ENCODE data around the gene CBX2.

CBX2 gene

DNA sequence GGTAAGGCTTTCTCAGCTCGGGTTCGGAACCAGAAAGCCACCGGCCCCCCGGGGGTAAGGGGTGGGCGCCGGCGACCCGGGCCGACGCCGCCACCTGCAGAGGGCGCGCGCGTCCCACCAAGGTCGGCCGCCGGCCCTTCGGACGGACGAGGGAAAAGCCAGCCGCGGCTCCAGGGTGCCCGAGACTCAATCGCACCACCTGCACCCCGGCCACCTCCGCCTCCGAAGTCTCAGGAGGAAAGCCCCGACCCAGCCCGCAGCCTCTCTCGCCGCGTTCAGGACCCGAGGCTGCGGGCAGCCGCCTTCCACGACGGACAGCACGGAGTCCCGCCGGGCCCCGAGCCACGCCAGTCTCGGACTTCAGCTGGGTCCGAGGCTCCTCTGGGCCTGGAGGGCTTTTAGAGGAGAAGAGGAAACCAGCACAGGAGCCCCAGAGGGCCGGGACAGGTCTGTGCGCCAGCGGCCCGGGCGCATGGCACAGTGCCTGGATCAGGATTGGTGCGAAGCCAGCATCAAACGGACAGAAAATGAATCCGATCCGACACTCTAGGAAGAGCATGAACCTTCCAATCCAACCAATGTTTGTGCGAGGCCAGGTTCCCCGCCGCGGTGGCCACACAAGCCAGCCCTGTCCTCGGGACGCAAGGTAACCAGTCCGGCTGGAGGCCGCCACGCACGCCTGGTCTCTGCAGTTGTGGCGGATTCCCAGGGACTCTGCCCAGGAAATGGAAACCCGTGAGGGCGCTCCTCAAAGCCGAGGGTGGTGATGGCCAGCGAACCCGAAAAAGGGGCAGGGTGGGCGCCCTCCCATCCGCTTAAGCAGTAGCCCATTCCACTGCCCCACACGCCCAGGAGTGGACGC, 12.2 kb downstream of the CBX2 start:
- DNase-seq = no peak

DNA sequence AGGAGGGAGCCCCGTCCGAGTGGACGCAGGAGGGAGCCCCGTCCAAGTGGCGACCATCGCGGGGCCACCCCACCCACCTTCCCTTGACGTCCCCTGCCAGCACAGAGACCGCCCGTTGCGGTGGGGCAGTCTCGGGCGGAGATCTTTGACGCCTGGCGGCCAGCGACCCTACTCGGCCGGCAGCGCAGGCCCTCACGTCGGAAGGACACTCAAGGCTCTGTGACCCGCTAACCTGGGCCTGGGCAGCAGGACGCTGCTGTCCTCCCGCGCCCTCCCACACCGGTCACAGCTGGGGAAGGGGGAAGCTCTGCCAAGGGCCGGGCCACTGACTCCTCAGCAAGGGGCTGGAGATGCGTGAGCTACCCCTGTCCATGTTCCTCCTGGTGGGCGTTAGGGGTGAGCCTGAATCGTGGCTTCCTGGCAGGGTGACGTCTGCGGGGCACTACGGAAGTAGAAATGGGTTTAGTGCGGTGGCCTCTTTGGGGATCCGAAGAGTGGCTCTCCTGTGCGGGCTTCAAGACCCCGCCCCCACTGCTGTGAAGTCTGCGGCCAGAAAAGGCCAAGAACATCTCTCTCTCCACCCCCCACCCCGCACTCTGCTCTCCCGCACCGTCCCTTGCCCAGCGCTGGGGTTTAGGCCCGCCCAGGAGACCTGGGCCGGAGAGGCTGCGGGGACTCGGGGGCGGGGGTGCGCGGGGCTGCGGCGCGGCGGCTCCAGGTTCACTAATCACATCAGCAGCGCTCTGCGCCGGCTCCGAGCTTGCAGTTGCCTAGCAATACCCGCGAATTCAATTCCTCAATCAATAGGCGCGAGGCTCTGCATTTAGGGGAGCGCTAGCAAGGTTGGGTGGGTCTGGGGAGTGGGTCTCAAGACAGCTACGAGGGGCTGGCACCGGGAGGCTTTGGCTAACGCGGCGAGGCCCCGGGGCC, 13.1 kb downstream of the CBX2 start:
- no peak for DNase-seq

DNA sequence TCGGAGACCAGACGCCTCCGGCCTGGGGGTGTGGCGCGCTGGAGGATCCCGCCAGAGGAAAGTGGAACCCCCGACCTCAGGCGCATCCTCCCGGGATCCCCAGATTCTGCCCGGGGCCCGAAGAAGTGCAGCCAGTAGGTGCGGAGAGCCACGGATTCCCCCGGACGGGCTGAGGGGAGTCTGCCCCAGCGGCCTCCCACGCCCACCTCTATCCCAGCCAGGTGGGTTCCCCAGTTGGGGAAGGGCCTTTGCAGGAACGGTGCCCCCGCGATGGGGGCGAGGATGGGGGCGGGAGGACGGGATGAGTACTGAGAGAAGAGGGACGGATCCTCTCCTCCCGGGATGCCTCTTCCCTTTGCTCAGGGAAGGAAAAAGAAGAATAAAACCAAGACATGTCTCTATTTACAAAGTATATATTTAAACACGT, 13.8 kb downstream of the CBX2 start:
- no peak for DNase-seq

DNA sequence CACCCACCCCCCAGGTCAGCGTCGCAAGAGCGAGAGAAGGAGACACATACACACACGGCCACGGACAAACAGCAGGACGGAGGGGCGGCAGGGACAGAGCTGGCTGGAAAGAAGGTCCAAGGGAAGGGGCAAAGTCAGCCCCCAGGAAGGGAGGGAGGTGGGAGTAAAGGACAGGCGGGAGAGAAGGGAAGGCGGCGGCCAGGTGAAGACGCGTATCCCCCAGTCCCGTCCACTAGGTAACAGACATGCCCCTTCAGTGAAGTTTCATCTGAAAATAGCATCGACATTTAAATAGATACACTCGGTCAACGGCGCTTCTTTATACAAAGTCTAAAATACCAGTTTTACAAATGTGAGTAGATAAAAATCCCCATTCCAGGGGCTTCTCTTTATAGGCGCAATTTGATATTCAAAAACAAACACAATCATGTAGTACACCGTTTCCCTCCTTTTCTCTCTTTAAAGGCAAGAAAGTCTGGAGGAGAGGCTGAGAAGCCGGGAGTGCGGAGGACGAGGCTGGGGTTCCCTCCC, 14.5 kb downstream of the CBX2 start:
- DNase-seq = no peak

DNA sequence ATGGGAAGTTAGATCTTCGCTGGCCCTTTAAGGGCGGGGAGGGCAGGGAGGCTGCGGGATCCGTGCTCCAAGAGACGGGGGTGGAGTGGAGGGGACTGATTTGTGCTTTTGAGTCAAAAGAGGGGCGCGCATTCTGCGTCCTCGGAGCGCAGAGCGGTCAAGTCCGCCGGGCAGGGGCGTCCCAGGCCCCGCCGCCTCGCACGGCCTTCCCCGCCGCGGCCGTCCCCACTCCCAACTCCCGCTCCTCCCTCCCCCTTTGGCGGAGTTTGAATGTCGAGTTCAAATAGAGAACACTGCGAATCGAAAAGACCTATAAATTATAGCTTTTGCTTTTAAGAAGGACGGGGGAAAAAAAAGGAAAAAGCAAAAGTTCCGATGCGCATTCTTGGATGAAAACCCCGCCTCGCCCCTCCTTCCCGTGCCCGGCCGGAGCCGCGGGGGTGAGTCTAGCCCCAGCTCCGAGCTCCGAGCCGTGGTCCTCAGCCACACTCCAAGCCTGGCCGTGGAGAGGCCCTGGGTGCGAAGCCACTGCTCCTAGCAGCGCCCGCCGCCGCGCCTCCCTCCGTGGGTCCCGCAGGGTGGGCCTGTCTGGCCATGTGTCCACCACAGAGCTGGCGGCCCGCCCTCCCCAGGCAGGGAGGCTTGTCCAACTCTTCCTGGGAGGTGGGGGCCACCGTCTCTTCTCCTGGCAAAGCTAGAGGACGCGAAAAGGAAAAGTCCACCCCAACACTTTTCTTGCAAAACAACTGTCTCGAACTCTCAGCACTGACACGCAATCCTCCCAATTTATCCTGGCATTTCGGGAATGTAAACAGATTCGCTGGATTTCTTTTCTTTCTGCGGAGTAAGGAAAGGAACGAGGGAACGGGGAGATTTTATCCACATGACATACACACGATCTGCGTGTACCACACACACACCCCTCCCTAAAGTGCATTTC, 15.3 kb downstream of the CBX2 start:
- no peak for DNase-seq

DNA sequence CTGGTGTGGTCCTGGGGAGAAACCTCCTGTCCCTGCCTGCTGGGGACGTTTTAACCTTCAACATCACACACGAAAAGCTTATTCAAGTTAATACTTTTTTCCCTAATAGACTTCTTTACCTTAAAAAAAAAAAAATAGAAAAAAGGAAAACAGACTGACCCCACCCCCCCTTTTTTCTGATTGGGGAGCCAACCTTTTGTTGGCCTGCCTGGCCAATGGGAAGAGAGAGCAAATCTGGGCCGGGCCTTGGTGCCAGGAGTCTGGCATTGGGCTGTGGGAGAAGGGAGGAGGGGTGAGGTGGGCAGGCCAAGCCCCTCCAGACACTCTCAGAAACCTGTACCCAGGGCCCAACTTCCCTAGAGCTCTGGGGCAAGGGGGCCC, 16.0 kb downstream of the CBX2 start:
- no peak for DNase-seq

DNA sequence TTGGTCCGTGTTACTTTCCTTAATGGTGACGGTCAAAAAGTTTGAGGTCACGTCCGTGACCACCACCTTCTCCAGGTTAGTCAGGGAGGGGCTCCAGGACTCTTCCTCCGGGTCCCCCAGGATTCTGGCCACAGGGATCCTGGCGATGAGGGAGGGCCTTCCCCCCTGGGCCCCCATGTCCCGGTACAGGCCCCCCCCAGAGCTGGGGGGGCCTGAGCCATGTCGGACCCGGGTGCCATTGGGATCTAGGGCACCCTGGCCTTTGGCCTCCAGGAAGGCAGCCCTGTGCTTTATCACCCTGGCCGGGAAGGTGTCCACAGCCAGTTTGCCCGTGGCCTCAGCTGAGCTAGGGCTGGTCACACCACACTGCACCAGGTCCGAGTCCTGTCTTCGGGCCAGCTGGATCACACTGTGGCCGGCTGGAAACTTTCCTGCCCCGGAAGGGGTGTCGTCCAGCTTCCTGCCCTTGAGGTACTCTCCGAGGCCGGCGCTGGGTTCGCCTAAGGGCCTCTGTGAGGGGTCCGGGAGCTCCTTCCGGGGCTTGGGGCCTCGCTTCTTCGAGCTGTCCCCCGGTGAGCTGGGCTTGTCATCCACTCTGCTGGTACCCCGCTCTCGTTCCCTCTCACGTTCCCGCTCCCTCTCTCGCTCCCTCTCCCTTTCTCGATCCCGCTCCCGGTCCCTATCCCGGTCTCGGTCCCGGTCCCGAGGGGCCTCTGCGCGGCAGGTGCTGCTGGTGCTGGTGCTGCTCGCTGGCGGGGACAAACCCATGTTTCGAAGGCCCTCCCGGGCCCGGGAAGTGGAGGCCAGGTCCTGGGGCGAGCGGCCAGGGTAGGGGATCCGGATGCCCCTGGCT, 16.9 kb downstream of the CBX2 start:
- DNase-seq = no peak

DNA sequence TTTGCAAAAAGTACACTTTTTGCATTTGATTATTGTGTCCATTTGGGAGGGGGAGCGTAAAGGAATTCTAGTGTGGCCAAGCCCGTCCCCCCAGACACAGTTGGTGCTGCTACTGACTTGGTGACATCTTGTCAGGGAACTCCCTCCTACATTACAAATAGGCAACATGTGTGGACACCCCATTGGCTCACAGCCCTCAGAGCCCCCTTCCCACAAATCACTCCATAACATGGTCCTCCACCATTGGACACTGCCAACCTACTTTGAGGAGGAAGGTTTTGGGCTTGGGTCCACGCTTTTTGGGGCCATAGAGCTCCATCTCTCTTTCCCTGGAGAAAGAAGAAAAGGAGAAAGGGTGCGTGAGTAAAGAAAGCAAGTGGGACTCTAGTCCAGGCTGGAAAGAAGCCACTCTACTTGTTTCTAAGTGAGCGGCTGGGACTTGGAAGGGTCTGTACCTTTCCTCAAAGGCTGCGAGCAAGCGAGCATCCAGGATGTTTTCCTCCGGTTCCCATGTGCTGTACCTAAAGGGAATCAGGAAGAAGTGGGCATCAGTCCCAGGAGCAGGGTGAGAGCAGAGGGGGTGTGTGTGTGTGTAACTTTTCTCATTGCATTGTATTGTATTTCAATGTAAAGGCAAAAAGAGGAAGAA, 18.0 kb downstream of the CBX2 start:
- no peak for DNase-seq

DNA sequence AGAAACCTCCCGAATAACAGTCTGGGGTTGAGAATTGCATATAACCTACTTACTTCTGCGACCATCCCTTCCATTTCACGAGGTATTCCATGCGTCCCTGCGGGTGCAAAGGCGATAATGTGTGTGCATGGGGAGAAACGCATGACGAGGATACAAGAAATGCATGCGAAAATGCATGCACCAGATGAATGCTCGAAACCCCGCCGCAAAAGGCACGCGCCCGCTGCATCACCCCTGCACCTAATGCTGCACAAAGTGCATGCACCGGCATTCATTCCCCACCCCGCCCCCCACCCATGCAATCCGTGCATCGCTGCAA, 18.5 kb downstream of the CBX2 start:
- no peak for DNase-seq

DNA sequence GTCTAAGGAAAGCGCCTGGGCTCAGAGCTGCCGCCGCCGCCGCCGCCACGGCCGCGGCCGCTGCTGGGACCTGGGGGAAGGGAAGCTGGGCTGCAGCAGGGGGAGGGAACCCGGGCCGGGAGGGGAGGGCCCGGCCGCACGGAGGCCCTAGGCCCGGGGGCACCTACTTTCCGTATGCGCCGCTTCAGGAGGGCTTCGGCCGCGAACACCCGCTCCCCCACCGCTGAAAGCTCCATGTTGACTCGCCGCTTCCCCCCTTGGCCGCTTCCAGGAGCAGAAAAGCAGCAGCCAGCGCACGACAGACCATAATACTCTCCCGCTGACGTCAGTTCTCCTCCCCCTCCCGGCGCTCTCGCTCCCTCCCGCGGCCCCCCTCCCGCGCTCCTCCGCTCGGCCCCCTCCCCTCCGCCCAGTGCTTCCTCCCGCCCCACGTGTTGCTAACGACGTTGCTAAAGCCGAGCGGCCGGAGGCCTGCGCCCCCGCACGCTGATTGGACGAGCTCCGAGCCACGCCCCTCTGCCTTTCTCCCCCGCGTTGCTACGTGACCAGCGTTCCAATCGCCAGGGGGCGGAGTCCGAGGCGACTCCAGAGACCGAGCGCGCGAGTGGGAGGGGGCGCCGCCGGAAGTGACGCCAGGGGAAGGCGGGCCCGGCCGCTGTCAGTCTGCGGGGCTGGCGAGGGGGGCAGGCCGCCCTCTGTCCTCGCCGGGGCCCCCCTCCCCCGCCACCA, 19.0 kb downstream of the CBX2 start, which contains the start of gene CBX8:
Gene CBX8, minus strand, starts transcription at position 315 of the 729 bp plus-strand sequence. Its CDS starts 79 bp downstream, at position 236.
- DNase-seq = peak; percentile 99

DNA sequence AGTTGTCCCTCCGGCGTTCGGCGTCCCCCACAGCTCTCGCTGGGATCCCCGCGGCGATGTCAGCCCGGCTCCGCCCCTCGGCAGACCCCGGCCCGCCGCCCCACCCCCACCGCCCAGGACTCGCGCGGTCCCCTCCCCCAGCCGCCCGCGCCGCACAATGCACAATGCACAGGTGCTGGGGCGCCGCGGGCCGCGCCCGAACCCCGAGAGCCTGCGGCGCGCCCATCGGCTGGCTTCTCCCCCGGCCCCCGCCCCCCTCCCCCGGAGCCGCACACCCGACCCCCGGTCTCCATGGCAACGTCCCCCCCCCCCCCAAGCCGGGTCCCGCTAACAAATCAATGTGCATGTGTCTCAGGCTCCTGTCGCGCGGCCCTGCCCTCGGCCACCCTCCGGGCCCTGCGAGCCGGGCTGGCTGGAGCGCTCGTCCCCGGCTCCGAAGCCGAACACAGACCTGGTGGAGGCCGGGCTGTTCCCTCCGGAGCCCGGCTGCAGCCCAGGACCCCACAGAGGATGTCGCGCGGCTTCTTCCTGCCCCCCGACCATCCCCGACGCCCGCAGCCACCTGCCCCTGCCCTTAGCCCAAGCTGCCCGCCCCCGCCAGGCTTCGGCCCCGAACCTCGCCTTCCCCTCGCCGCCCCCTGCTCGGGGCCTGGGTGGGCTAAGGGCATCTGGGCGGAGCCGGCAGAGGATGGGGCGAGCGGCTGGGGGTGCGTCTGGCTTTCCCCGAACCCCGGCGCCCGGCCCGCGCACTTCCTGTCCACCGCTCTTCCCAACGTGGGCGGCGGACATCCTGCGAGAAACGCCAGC, 19.7 kb downstream of the CBX2 start:
- DNase-seq = no peak

DNA sequence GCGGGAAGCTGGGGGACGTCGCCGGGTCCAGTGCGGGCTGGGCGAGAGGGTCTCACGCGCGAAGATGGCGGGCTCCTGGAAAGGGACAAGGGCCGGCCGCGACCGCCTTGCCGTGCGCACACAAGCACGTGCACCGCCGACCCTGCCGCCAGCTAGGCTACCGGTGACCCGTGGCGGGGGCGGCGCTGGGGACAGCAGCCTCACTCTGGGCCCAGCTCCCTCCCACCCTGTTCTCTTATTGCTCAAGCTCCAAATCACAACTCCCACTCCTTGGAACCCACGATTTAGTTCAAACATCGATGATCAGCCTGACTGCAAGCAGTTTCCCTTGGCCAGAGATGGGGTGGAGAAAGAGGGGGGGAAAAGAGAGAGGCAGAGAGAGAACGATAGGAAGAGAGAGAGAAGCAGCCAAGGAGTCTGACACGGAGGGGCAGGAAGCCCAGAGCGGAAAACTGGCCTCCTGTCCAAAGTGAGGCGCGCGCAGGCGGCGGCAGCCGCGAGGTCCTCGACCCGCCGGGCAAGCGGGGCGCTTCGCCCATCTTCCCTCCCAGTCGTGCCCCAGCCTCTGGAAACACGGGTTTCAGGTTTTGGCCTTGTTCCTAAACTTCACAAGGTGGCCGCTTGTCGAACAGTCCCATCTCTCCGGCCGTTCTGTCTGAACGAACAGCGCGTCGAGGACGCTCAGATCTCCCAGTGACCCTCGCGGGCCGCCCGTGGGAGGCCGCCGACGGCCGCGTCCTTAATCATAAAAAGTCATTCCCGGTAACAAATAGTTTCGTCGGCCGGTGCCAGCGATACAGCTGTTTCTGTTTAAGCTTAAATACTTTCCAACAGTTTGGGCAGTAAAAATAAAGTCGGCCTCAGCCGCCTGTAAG, 20.6 kb downstream of the CBX2 start:
- no peak for DNase-seq

DNA sequence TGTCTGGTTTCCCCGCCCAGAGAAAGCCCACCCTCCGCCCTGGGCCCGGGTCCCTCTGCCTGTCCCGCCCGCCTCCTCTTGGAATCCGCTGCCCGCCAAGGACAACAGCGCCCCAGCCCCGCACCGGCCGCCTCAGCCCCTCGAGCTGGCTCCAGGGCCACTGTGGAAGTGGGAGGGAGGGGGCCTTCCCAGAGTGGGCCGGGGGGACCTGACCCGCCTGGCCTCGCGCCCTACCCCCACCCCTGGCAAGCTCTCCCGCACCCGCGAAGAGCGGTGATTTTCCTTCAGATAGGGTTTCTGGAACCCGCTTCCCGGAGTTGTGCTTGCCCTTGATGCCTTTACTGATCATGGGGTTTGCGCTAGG, 21.2 kb downstream of the CBX2 start:
- no peak for DNase-seq

DNA sequence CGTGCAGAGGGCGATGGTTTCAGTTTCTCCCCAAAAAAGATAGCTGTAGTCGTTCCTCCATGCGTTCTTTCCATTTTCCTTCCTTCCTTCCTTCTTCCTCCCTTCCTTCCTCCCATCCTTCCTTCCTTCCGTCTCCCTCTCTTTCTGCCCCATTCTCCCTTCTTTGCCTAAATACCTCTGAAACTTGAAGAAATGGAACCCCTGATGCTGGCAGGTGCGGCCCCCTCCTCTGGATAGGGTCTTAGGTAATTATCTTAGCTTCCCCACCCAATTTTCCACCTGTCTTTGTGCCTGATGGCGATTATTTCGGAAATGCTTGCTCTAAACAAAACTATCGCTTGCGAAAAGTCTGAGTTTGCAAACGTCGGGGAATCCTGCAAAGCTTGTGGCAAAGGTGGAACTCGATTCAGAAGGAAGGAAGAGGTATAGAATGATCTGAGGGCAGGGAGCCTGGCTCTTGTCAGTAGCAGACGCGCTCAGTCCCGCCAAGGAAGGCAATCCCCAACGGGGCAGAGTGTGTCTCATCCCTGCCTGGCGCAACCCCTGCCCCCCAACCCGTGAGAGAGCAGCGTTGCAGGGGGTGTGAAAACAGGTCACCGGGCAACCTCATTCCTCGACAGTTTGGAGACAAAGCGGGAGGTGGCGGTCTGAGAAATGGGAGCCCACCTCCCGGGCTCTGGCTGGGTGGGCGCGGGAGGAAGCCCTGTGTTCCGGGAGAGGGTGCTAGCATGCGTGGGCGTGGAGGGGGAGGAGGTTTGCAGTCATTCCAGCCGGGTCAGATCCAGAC, 21.8 kb downstream of the CBX2 start:
- DNase-seq = no peak

DNA sequence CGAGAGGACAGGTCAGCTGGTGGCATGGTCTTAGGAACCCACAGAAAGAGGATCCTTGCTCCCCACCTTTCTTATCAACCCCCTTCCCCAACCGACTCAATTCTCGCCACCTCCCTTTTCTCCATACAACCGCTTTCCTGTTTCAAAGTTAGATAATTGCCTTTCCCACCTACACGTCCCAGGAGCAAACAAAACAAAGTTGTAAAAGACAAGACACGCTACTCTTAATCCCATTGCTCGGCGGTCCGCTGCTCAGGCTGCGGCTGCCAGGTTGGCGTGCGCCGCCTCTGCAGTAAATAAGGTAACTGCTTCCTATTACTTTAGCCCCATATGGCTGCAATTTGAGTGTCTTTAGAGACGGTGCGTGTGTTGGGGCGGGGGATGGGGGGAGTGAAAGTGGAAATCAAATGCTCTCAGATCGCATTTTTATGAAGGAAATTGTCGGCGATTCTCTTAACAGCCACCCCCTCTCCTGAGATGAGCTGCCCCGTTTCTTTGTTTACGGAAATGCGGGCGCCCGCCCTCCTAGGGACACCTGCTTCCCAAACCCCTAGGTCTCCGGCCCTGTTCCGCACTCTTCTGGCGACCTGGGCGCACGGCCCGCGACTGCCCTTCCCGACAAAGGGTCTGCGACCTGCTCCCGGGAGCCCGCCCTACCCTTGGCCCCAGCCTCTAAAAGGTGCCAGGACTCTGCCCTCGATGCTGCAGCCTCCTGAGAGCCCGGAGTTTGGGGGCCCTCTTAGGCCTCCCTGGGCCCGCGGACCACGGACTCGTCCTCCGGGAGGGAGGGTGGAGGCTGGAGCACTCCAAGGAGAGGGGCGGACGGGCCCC, 22.6 kb downstream of the CBX2 start:
- DNase-seq = peak; percentile 33

DNA sequence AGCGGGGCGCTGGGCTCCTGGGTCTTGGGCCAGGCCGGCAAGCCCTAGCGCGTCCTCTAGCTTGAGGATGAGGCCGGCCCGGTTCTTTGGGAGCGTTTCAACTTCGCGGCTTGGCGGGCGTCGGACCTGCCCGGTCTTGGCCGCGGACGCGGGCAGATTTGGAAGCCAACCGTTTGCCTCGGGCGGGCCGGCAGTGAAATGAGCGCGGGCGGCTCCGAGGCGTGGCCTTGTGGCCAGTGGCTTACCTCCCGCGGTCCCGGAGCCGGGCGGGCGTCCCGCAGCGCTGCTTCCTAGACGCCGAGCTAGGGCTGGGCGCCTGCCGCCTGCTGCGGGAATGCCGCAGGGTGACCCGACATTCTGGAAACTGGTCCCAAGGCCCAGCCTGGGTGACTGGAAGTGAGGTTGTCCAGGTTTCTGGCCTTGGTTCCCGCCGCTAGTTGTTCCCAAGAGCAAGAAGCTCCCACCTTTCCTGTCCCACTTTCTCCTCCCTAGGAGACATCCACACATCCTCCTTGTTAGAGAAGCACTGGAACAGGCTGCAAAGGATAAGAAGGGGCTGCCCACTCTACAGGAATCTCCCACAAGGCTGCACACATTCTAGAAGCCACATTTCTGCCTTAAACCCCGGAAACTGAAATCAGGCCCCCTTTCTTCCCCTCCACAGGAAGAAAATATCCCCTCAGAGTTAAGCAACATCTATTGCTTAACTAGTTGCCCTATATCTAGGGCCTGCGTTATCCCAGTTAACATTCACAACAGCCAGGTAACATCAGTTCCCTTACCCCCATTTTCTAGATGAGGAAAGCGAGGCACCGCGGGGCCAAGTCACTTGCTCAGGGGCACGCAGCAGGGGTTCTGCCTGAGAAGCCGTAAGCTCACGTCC, 23.4 kb downstream of the CBX2 start:
- DNase-seq = no peak

Data from DMS153 (cell line).